ENCODE results near the gene GH1.
"Not testable (repeated sequence)": the region's sequence is repeated elsewhere in the genome, so short reads cannot be mapped to it uniquely, and the experiment has no call there.

Gene GH1

GRCh38 chr17:63918789-63919305 lies at the start of gene GH1:
Gene GH1 (minus strand): TSS chr17:63918839. CDS start chr17:63918776, 63 bp downstream.
- DNase-seq (ENCODE audit: low read depth, low spot score), result not testable (repeated sequence)

GRCh38 chr17:63967953-63968352 lies 49.3 kb upstream of the GH1 start:
- DNase-seq (ENCODE audit: low read depth, low spot score), result no peak

- no peak for DNase-seq (ENCODE audit: low read depth, low spot score)
Measured at GRCh38 chr17:63966646-63967264, 48.1 kb upstream of the GH1 start.

- no peak for DNase-seq (ENCODE audit: low read depth, low spot score)
Measured at GRCh38 chr17:63963123-63963522, 44.5 kb upstream of the GH1 start.

GRCh38 chr17:63962298-63962744 lies 43.7 kb upstream of the GH1 start:
- no peak for DNase-seq (ENCODE audit: low read depth, low spot score)

GRCh38 chr17:63961355-63962212 lies 42.9 kb upstream of the GH1 start:
- DNase-seq (ENCODE audit: low read depth, low spot score), result no peak

- DNase-seq (ENCODE audit: low read depth, low spot score), result no peak
Measured at GRCh38 chr17:63960430-63960829, 41.8 kb upstream of the GH1 start.

GRCh38 chr17:63960006-63960405 lies 41.4 kb upstream of the GH1 start:
- DNase-seq (ENCODE audit: low read depth, low spot score), result no peak

- DNase-seq (ENCODE audit: low read depth, low spot score), result no peak
Measured at GRCh38 chr17:63956296-63956920, 37.8 kb upstream of the GH1 start.

GRCh38 chr17:63955791-63956190 lies 37.2 kb upstream of the GH1 start:
- DNase-seq (ENCODE audit: low read depth, low spot score), result no peak

- no peak for DNase-seq (ENCODE audit: low read depth, low spot score)
Measured at GRCh38 chr17:63955232-63955631, 36.6 kb upstream of the GH1 start.

GRCh38 chr17:63954402-63955063 lies 35.9 kb upstream of the GH1 start:
- DNase-seq (ENCODE audit: low read depth, low spot score), result no peak

- no peak for DNase-seq (ENCODE audit: low read depth, low spot score)
Measured at GRCh38 chr17:63950940-63951907, 32.6 kb upstream of the GH1 start.

GRCh38 chr17:63949576-63950250 lies 31.1 kb upstream of the GH1 start:
- DNase-seq (ENCODE audit: low read depth, low spot score), result no peak

- no peak for DNase-seq (ENCODE audit: low read depth, low spot score)
Measured at GRCh38 chr17:63948521-63948920, 29.9 kb upstream of the GH1 start.

GRCh38 chr17:63947711-63948330 lies 29.2 kb upstream of the GH1 start:
- no peak for DNase-seq (ENCODE audit: low read depth, low spot score)

GRCh38 chr17:63946440-63947363 lies 28.1 kb upstream of the GH1 start:
- DNase-seq (ENCODE audit: low read depth, low spot score), result no peak

- DNase-seq (ENCODE audit: low read depth, low spot score), result no peak
Measured at GRCh38 chr17:63945784-63946439, 27.3 kb upstream of the GH1 start.
